ENCODE measurements around the gene MAN2B2. TPM values are rescaled to one million over a fixed set of nuclear protein-coding genes. Genes with fewer than 3 reads are reported as not detected.

The MAN2B2 gene
- total and polyA plus RNA-seq, 9 of the 15 experiments (the other 6 are each of a cell fraction or from before 2014, with no cell fraction given): 0.21 to 8.8 (median 3.7) TPM

DNA sequence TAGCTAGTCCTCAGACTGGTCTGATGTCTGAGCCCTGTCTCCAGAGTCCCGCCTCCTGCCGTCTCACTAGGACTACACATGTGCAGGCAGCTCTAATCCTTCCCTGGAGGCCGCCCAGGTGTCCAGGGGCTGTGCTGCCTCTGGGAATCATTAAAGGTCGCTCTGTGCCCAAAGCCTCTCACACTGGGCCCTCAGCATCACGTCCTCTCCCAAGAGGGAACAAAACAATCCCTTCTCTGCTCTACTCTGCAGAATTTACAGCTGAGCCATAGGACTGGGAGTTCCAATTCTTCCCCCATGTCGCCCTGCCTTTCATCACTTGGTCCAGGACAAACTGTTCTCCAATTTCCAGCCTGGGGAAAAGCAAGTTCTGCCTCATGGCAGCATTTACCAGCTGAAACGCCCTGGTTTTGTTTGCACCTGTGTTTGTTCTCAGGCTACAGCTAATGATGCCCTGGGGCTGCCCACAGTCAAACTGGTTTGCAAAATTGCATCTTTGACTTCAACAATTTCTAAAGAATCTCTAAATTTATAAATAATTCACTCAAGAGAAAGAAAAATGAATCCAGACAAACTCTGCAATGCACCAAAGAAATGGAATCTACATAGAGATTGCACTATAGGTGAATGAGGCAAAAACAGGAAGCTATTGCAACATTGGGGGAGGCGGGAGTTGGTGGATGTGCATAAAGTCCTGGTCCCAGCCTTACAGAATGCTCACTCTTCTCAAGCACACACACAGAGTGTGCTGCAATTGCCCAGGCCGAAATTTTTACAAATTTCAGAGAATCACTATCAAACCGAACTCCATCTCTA is 58.3 kb downstream of the MAN2B2 start (continued):
- TF ChIP-seq, protein P1, sequence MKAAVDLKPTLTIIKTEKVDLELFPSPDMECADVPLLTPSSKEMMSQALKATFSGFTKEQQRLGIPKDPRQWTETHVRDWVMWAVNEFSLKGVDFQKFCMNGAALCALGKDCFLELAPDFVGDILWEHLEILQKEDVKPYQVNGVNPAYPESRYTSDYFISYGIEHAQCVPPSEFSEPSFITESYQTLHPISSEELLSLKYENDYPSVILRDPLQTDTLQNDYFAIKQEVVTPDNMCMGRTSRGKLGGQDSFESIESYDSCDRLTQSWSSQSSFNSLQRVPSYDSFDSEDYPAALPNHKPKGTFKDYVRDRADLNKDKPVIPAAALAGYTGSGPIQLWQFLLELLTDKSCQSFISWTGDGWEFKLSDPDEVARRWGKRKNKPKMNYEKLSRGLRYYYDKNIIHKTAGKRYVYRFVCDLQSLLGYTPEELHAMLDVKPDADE (conservative IDR thresholded peaks at IDR 0.05; ENCODE audit: control insufficient read depth, low read depth, low read length): no peak
- TF ChIP-seq JUND (IDR thresholded peaks at IDR 0.05; ENCODE audit: borderline replicate concordance, low read depth, low read length) (peak; percentile 60), JUND (tag; IDR thresholded peaks at IDR 0.05; ENCODE audit: borderline replicate concordance, low read depth, low read length) (peak; percentile 44; the same call in 1 of the 3 replicates), GTF2E2 (tag; IDR thresholded peaks at IDR 0.05) (0 out of 2 replicates have a peak, but pooled peaks have one; percentile 28), SMAD1 (IDR thresholded peaks at IDR 0.05; ENCODE audit: low read depth, low read length, partially characterized antibody) (no peak), ZSCAN32 (CRISPR knock-in tag; IDR thresholded peaks at IDR 0.05) (peak; percentile 50; the same call in 1 of the 2 replicates), CEBPB (tag; IDR thresholded peaks at IDR 0.05) (peak; percentile 98), ZNF165 (CRISPR knock-in tag; IDR thresholded peaks at IDR 0.05; ENCODE audit: borderline replicate concordance) (no peak), ZKSCAN8 (CRISPR knock-in tag; IDR thresholded peaks at IDR 0.05) (no peak), ZNF384 (IDR thresholded peaks at IDR 0.05; ENCODE audit: low read depth, low read length) (no peak), ZNF280B (CRISPR knock-in tag; IDR thresholded peaks at IDR 0.05) (no peak), BCL6 (CRISPR knock-in tag; IDR thresholded peaks at IDR 0.05) (no peak), RB1 (IDR thresholded peaks at IDR 0.05; ENCODE audit: low read depth) (no peak), ZNF24 (IDR thresholded peaks at IDR 0.05) (no peak), ILK (tag; IDR thresholded peaks at IDR 0.05; ENCODE audit: borderline replicate concordance, low read depth) (no peak), ZNF239 (CRISPR knock-in tag; IDR thresholded peaks at IDR 0.05) (no peak), TAF1 (IDR thresholded peaks at IDR 0.05; ENCODE audit: control insufficient read depth, extremely low read depth, insufficient read depth, low read length, severe bottlenecking) (no peak), CEBPG (CRISPR knock-in tag; IDR thresholded peaks at IDR 0.05) (peak; percentile 99), CEBPG (tag; conservative IDR thresholded peaks at IDR 0.05 in 1 of 2, IDR thresholded peaks at IDR 0.05 in 1 of 2) (peak; percentile 98 to 99), ZFP1 (CRISPR knock-in tag; IDR thresholded peaks at IDR 0.05) (no peak)
- TF ChIP-seq, protein P2, sequence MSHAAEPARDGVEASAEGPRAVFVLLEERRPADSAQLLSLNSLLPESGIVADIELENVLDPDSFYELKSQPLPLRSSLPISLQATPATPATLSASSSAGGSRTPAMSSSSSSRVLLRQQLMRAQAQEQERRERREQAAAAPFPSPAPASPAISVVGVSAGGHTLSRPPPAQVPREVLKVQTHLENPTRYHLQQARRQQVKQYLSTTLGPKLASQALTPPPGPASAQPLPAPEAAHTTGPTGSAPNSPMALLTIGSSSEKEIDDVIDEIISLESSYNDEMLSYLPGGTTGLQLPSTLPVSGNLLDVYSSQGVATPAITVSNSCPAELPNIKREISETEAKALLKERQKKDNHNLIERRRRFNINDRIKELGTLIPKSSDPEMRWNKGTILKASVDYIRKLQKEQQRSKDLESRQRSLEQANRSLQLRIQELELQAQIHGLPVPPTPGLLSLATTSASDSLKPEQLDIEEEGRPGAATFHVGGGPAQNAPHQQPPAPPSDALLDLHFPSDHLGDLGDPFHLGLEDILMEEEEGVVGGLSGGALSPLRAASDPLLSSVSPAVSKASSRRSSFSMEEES (CRISPR knock-in tag; IDR thresholded peaks at IDR 0.05): no peak
- TF ChIP-seq, protein P3, sequence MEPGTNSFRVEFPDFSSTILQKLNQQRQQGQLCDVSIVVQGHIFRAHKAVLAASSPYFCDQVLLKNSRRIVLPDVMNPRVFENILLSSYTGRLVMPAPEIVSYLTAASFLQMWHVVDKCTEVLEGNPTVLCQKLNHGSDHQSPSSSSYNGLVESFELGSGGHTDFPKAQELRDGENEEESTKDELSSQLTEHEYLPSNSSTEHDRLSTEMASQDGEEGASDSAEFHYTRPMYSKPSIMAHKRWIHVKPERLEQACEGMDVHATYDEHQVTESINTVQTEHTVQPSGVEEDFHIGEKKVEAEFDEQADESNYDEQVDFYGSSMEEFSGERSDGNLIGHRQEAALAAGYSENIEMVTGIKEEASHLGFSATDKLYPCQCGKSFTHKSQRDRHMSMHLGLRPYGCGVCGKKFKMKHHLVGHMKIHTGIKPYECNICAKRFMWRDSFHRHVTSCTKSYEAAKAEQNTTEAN (CRISPR knock-in tag; IDR thresholded peaks at IDR 0.05): no peak

Data from K562 (cell line).